AG09309 (cell line): Measurements from ENCODE around the gene PIK3CD.

Experiments
- DNase-seq: peaks from one replicate; pipeline ENCODE4 v3.0.0-alpha.2; 2010; ENCODE audit warnings: low read depth
- H3K4me3 ChIP-seq: 2 replicates; pipeline ENCODE4 v1.5.1; 2011; ENCODE audit warnings: mild to moderate bottlenecking, low read depth, low read length, moderate library complexity; ENCODE audit not compliant: control insufficient read depth
- CTCF ChIP-seq: IDR thresholded peaks from 2 replicates; pipeline ENCODE4 v1.5.1; 2011; ENCODE audit warnings: mild to moderate bottlenecking, low read depth, low read length, inconsistent platforms; ENCODE audit not compliant: insufficient read depth, control insufficient read depth; ENCODE audit errors: missing control alignments

The PIK3CD gene

DNA sequence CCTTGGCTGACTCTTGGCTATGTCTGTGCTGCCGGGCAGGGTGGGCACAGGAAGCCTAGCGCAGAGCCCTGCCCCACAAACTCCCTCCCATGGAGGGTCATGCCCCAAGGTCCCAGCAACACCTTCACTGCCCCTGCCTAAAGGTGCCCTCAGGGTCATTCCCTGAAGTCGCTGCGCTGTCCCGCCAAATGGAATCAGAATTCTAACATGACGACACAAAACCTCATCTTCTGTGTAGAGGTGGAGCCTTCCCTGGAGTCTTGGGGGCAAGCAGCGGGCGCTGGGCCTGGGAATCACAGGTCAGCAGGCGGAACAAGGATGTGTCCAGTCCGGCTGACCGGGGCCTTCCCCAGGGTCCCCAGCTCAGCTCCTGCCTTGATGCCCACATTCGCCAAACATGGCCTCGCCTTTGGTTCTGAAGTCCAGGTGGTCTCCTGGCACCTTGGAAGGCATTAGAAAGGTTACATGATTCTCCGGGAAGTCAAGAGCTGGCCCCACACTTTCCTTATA lies 45.5 kb upstream of the PIK3CD start:
- no peak overlapping the region for H3K4me3 ChIP-seq
- DNase-seq: no peak
- TF ChIP-seq CTCF: no peak

GRCh38 chr1:9606458-9606857 lies 45.1 kb upstream of the PIK3CD start:
- TF ChIP-seq CTCF: no peak
- DNase-seq: no peak
- H3K4me3 ChIP-seq: no peak overlapping the region

- TF ChIP-seq CTCF: no peak
- no peak overlapping the region for H3K4me3 ChIP-seq
- no peak for DNase-seq
These were observed 44.6 kb upstream of the PIK3CD start for GRCh38 chr1:9606948-9607347.

DNA sequence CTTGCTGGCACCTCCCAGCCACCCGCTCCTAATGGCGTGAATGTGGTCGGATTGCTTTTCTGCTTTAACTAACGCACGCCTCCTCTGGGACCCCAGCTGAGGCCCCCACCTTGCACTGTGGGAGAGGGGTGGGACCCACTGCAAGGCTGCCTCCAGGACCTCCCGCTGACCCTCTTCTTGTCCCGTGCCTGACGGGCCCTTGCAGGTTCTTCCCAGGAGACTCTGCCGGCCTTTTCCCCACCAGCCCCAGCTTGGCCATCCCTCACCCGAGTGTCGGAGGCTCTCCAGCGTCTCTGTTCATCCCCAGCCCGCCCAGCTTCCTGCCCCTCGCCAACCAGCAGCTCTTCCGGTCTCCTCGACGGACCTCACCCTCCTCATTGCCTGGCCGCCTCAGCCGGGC lies 44.2 kb upstream of the PIK3CD start:
- no peak overlapping the region for H3K4me3 ChIP-seq
- TF ChIP-seq CTCF: no peak
- DNase-seq: no peak

DNA sequence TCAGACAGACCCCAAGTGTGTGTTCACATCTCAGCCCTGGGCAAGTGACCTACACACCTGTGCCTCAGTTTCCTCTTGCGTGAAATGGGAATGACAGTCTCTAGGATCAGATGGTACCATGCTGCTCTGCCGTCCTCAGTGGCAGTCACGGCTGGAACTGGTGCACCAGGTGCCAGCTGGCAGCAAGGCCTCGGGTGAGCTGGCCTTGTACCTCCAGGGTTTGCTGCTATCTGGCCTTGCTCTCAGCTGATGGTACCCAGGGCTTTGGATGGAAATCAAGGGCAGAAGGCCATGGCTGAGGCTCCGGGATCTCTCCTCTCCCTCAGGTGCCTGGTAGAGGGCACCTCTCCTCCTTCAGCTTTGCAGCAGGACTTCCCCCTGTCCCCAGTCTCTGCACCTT lies 41.5 kb upstream of the PIK3CD start:
- TF ChIP-seq CTCF: no peak
- no peak for DNase-seq
- H3K4me3 ChIP-seq: no peak overlapping the region

GRCh38 chr1:9610548-9610947 lies 41.0 kb upstream of the PIK3CD start:
- no peak overlapping the region for H3K4me3 ChIP-seq
- no peak for TF ChIP-seq CTCF
- DNase-seq: no peak

DNA sequence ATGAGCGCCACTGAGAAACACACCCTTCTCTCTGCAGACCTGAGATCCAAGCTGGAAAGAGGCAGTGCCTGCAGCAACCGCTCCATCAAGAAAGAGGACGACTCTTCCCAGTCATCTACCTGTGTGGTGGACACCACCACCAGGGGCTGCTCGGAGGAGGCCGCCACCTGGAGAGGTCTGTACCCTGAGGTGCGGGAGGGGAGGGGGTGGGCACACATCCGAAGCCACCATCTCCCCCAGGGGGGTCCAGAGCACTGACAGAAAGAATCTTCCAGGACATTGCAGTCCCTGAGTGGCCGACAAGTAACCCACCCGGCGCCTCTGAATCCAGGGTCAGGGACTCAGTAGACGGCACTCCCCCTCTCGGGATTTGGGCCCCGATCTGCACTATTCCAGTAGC lies 39.8 kb upstream of the PIK3CD start:
- TF ChIP-seq CTCF: no peak
- H3K4me3 ChIP-seq: no peak overlapping the region
- DNase-seq: no peak
